OCI-LY1 (cell line): ENCODE data around the gene STX11.

Source experiments
- H2AFZ ChIP-seq: fragments of 200-600 bp; sonication (generic), shearing (Covaris generic); 2 replicates; pipeline ENCODE4 v1.6.0; 2014; ENCODE audit warnings: antibody characterized with exemption, mild to moderate bottlenecking, low read length
- H3F3A ChIP-seq: fragments of 200-600 bp; sonication (generic), shearing (Covaris generic); 2 replicates; pipeline ENCODE4 v1.6.0; 2014; ENCODE audit warnings: mild to moderate bottlenecking, antibody characterized with exemption, low read length, moderate library complexity; ENCODE audit not compliant: insufficient read depth
- H3K27ac ChIP-seq: fragments of 200-600 bp; sonication (generic); 2 replicates; pipeline ENCODE4 v1.5.1; 2014; ENCODE audit warnings: low read length, mixed run types, mild to moderate bottlenecking, low read depth; ENCODE audit not compliant: poor library complexity, severe bottlenecking
- H3K27me3 ChIP-seq: fragments of 200-600 bp; sonication (generic); 2 replicates; pipeline ENCODE4 v1.6.0; 2014; ENCODE audit warnings: antibody characterized with exemption, mild to moderate bottlenecking, low read length, moderate library complexity; ENCODE audit not compliant: insufficient read depth
- H3K36me3 ChIP-seq: fragments of 200-600 bp; sonication (generic); 2 replicates; pipeline ENCODE4 v1.6.1; 2014; ENCODE audit warnings: mild to moderate bottlenecking, antibody characterized with exemption, low read length, moderate library complexity, mixed read lengths; ENCODE audit not compliant: insufficient read depth
- H3K4me1 ChIP-seq: fragments of 200-600 bp; sonication (generic); 2 replicates; pipeline ENCODE4 v1.5.1; 2014; ENCODE audit warnings: mild to moderate bottlenecking, low read length, moderate library complexity; ENCODE audit not compliant: insufficient read depth, severe bottlenecking
- H3K4me2 ChIP-seq: fragments of 200-600 bp; sonication (generic), shearing (Covaris generic); 2 replicates; pipeline ENCODE4 v1.6.1; 2014; ENCODE audit warnings: low read length
- H3K4me3 ChIP-seq: fragments of 200-600 bp; sonication (generic); 2 replicates; pipeline ENCODE4 v1.5.1; 2014; ENCODE audit warnings: low read length, low read depth, mild to moderate bottlenecking, mixed read lengths; ENCODE audit not compliant: poor library complexity, severe bottlenecking
- H3K79me2 ChIP-seq: fragments of 200-600 bp; shearing (Covaris generic); 2 replicates; pipeline ENCODE4 v1.6.1; 2016; ENCODE audit warnings: mixed run types, low read length, mixed read lengths; ENCODE audit not compliant: insufficient read depth
- H3K9ac ChIP-seq: fragments of 200-600 bp; sonication (generic), shearing (Covaris generic); 2 replicates; pipeline ENCODE4 v1.6.1; 2014; ENCODE audit warnings: mild to moderate bottlenecking, low read length, mixed read lengths
- H3K9me2 ChIP-seq: fragments of 200-600 bp; sonication (generic), shearing (Covaris generic); 2 replicates; pipeline ENCODE4 v1.6.1; 2014; ENCODE audit warnings: low read depth, mild to moderate bottlenecking, low read length, mixed read lengths
- H3K9me3 ChIP-seq: fragments of 200-600 bp; shearing (Covaris generic); 2 replicates; pipeline ENCODE4 v1.6.1; 2014; ENCODE audit warnings: low read length, mixed read lengths
- H4K20me1 ChIP-seq: fragments of 200-600 bp; sonication (generic), shearing (Covaris generic); 2 replicates; pipeline ENCODE4 v1.6.0; 2016; ENCODE audit warnings: mild to moderate bottlenecking, low read length; ENCODE audit not compliant: insufficient read depth
- EZH2 ChIP-seq: fragments of 200-600 bp; sonication (generic), shearing (Covaris generic); IDR thresholded peaks from 2 replicates; pipeline ENCODE4 v1.8.0; 2017; ENCODE audit warnings: borderline replicate concordance, mixed run types, mild to moderate bottlenecking, antibody characterized with exemption, low read length, moderate library complexity, mixed read lengths
- TF ChIP-seq, protein P1 (sequence below): fragments of 200-600 bp; sonication (generic), shearing (Covaris generic); IDR thresholded peaks from 2 replicates; pipeline ENCODE4 v1.5.1; 2017; ENCODE audit warnings: mild to moderate bottlenecking, antibody characterized with exemption, low read length, moderate library complexity, mixed read lengths

The STX11 gene

DNA sequence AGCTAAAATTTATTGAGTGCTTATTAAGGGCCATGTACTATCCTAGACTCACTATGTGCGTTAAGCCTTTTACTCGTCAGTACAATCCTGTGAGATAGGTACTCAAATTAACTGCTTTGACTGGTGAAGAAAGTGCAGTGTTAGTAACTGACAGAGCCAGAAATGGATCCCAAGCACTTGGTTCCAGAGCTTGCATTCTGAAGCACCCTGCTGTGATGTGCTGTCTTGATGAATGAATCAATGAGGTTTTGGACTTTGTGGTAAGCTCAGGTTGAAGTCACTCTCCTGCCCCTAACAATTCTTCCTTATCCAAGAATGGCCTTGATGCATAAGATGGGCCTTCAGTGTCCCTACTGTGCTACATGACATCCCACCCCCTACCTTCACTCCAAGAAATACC lies 3.7 kb downstream of the STX11 start:
- Histone ChIP-seq H3K79me2 (no peaks in the 10 kb centered on the region), H3K9me3 (no peaks in the 10 kb centered on the region), H3K9me2 (no peaks in the 10 kb centered on the region), H3K4me1 (peaks cover 19% of the 10 kb centered on the region), H2AFZ (no peak overlapping the region), H3F3A (no peaks in the 10 kb centered on the region), H3K9ac (no peak overlapping the region), H3K27me3 (peaks cover 5% of the 10 kb centered on the region; the same call in 1 of the 2 replicates), H3K36me3 (no peaks in the 10 kb centered on the region), H3K4me2 (no peak overlapping the region), H4K20me1 (no peaks in the 10 kb centered on the region), H3K27ac (no peak overlapping the region), H3K4me3 (no peak overlapping the region)
- no peak for TF ChIP-seq EZH2
- TF ChIP-seq, protein P1, sequence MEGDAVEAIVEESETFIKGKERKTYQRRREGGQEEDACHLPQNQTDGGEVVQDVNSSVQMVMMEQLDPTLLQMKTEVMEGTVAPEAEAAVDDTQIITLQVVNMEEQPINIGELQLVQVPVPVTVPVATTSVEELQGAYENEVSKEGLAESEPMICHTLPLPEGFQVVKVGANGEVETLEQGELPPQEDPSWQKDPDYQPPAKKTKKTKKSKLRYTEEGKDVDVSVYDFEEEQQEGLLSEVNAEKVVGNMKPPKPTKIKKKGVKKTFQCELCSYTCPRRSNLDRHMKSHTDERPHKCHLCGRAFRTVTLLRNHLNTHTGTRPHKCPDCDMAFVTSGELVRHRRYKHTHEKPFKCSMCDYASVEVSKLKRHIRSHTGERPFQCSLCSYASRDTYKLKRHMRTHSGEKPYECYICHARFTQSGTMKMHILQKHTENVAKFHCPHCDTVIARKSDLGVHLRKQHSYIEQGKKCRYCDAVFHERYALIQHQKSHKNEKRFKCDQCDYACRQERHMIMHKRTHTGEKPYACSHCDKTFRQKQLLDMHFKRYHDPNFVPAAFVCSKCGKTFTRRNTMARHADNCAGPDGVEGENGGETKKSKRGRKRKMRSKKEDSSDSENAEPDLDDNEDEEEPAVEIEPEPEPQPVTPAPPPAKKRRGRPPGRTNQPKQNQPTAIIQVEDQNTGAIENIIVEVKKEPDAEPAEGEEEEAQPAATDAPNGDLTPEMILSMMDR: no peak

GRCh38 chr6:144155529-144155928 lies 5.2 kb downstream of the STX11 start:
- no peak overlapping the region for H3K4me2 ChIP-seq
- H3K9ac ChIP-seq: no peak overlapping the region
- no peaks in the 10 kb centered on the region for H3K9me2 ChIP-seq
- TF ChIP-seq, protein P1: no peak
- TF ChIP-seq EZH2: no peak
- H3K27ac ChIP-seq: no peak overlapping the region
- no peak overlapping the region for H2AFZ ChIP-seq
- H4K20me1 ChIP-seq: no peaks in the 10 kb centered on the region
- H3K9me3 ChIP-seq: no peaks in the 10 kb centered on the region
- no peak overlapping the region for H3K4me3 ChIP-seq
- H3K79me2 ChIP-seq: no peaks in the 10 kb centered on the region
- no peaks in the 10 kb centered on the region for H3F3A ChIP-seq
- peaks cover 11% of the 10 kb centered on the region for H3K4me1 ChIP-seq
- no peaks in the 10 kb centered on the region for H3K27me3 ChIP-seq
- no peaks in the 10 kb centered on the region for H3K36me3 ChIP-seq

GRCh38 chr6:144156338-144156737 lies 6.0 kb downstream of the STX11 start:
- no peaks in the 10 kb centered on the region for H4K20me1 ChIP-seq
- H3F3A ChIP-seq: no peaks in the 10 kb centered on the region
- TF ChIP-seq EZH2: no peak
- TF ChIP-seq, protein P1: no peak
- no peak overlapping the region for H3K4me2 ChIP-seq
- no peaks in the 10 kb centered on the region for H3K27me3 ChIP-seq
- H3K27ac ChIP-seq: no peak overlapping the region
- H3K4me3 ChIP-seq: no peak overlapping the region
- no peak overlapping the region for H3K9ac ChIP-seq
- no peaks in the 10 kb centered on the region for H3K36me3 ChIP-seq
- peaks cover 5% of the 10 kb centered on the region for H3K4me1 ChIP-seq
- H3K79me2 ChIP-seq: no peaks in the 10 kb centered on the region
- H3K9me3 ChIP-seq: no peaks in the 10 kb centered on the region
- H2AFZ ChIP-seq: no peak overlapping the region
- H3K9me2 ChIP-seq: no peaks in the 10 kb centered on the region
